ENCODE measurements around the gene COA8. TPM values are rescaled to one million over a fixed set of nuclear protein-coding genes. Genes with fewer than 3 reads are reported as not detected.
A peak's percentile ranks its signal among the peaks of the same experiment; 100 is the strongest.
"Not testable (repeated sequence)": the region's sequence is repeated elsewhere in the genome, so short reads cannot be mapped to it uniquely, and the experiment has no call there.

Gene COA8
- total RNA-seq, 1 experiment from 2014 or later = 11.2 TPM

DNA sequence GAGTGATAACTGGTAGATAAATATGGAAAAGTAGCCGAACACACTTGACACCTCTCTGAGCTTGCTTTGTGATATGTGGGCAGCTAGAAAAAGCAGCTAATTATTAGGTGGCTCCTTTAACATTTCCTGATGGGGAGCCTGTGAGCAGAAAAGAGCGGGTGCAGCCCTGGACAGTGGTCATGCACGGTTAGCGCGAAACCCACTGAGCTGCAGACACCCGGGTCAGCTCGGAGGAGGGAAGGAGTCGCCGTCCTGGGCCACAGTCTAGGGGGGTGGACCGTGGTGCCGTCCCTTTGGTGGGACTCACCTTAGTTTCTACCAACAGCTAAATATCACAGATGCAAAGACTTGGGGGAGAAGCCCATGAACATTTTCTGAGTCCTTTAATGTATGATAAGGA lies 6.6 kb downstream of the COA8 start:
- DNase-seq (ENCODE audit: low spot score) = no peak

DNA sequence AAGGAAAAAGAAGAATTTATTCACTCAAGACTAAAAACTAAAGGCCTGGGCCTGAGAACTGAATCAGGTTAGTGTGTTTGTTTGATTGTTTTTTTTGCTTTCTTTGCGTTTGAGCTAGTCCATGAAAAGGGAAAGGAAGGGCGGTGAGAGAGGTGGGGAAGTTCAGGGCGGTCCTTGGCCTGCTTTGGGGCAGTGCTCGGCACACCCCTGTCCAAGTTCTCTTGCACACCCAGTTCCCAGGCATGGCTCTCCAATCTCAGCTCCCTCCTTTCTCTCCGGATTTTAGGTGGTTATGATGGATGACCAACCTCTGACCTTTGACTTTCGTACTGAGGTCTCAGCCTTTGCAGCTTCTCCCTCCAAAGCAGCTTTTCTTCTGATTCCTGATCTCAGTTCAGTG lies 11.3 kb downstream of the COA8 start:
- no peak for DNase-seq (ENCODE audit: low spot score)

DNA sequence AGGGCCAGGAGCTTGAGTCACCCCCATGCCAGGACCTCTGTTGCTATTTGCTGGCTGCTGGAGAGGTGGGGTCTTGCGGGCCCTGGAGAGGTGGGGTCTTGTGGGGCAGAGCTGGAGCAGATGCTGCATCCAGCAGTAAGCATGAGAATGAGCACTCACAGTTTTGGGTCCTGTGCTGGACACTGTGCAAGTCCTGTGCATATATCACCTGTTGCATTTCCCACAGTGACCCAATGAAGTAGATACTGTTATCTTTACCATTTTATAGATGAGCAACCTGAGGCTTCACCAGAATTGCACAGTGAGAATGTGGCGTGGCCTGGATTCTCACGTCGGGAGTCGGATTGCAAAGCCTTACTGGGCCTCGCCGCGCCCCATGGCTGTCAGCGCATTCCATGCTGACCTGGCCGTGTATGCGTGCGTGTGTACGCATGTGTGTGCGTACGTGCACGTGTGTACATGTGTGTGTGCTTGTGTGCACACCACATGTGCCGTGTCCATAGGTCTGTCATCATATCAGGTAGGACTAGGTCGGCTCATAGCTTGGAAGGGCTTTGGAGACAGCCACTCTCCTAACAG lies 12.0 kb downstream of the COA8 start:
- DNase-seq (ENCODE audit: low spot score) = no peak

DNA sequence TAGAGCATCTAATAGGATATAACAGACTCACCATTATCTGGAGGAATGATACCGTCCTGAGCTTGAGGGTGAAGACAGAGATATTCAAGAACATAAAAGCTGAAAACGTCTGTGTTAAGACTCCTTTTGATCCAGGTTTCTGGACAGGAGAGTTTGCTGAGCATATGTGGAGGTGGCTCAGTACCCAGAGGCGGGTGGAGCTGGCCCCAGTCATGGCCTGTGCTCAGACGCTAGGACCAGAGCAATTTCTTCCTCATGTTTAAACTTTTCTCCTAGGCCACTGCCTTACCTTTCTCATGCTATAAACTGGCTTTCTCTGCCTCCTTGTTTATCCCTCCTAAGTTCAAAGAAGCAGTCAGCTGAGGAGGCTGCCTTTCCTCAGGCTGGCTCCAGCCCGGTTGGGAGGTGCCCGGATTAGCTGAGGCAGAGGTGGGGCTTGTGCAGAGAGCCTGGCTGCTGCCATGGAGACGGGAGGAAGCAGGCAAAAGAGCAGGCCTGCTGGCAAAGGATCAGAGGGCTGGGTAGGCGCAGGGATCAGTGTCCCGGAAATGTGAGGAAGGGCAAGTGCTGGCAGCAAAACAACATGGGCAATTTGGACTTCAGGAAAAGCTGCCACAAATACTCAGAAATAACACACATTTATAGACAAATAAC lies 13.7 kb downstream of the COA8 start:
- peak; percentile 92 for DNase-seq (ENCODE audit: low spot score)

DNA sequence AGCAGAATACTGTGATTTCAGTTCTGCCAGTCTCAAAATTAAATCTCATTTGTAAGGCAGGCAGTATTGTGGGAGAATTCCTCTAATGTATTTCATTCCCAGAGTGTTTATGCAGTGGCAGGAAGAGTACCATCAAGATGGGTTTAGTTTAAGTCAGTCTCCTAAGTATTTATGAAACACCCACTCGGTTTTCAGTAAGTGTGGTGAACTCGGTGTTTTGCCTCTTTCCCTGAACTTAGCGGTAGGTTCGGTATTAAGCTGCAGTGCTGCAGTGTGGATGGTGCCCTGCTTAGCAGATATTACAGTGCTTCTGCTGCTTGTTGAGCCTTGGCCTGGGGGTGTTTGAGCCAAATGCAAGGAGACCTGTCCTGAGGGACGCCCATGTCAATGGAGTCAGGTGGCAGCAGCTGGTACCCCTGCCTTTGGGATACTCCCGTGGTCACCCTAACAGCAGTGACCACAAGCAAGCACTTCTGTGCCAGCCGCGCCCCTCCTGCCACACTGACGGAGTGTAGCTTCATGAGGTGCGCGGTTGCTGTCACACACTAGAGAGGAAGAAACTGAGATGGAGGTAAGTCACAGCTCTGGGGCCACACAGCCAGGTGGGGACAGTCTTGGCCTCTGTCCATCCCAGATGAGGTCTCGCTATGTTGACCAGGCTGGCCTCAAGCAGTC lies 15.8 kb downstream of the COA8 start:
- no peak for DNase-seq (ENCODE audit: low spot score)

DNA sequence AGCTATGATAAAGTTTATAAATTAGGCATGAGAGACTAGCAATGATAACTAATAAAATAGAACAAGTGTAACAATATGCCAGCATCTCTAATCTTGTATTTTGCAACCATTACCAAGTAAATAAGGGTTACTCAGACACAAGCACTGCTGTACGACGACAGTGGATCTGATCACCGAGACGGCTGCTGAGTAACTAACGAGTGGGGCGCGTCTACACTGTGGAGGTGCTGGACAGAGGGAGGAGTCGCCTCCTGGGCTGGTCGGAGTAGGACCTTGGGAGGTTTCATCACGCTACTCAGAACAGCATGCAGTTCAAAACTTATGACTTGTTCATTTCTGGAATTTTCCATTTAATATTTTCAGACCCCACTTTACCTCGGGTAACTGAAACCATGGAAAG lies 18.4 kb downstream of the COA8 start:
- DNase-seq (ENCODE audit: low spot score) = no peak

DNA sequence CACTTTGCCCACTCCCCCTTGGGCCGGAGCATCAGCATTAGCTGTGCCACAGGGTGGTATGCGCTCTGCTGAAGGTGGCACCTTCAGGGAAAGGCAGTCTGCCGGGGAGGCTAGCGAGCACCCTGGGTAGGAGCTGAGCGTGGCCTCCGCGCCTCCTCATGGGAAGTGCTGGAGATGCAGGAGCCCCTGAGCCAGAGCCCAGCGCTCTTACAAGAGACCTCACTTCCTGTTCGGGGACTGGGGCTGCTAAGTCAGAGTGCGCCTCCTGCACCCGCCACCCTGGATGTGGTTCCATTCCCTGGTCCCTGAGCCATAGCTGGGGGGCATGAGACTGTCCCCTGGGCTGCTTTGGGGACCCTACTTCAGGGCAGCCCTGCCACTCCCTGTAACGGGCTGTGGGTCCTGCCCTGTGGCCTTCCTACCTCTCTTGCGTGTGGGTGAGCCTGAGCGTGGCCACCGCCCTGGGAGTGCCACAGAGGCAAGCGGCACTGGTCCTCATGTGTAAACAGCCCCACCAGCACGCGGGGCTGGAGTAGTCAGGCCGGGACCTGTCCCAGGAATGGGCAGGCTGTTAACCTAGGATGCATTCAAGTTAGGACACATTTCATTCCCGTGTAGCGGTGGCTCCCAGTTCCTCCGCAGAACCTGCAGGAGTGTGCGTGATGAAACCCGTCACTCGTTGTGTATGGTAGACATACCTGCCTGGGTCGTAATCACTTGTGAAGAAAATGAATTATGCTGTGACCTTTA lies 19.4 kb downstream of the COA8 start:
- DNase-seq (ENCODE audit: low spot score) = no peak

DNA sequence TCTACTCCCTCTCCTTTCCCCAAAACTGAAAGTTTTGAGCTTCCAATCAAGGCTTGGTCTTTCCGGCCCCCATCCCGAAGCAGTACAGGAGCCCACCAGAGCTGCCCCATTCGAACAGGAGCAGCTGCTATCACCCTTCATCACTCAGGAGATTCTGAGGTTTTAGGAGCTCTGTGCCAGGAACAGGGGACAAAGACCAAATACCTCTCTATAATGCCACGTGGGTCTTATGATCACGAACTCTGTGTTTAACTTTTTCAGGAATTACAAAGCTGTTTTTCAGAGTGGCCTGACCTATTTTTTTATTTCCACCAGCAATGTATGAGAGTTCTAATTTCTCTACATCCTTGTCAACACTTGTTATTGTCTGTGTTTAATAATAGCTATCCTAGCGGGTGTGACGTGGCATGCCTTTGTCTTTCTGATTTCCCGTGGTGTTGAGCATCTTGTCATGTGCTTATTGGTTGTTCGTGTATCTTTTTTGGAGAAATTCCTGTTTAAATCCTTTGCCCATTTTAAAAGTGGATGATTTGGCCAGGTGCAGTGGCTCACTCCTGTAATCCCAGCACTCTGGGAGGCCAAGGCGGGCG lies 21.7 kb downstream of the COA8 start:
- no peak for DNase-seq (ENCODE audit: low spot score)

DNA sequence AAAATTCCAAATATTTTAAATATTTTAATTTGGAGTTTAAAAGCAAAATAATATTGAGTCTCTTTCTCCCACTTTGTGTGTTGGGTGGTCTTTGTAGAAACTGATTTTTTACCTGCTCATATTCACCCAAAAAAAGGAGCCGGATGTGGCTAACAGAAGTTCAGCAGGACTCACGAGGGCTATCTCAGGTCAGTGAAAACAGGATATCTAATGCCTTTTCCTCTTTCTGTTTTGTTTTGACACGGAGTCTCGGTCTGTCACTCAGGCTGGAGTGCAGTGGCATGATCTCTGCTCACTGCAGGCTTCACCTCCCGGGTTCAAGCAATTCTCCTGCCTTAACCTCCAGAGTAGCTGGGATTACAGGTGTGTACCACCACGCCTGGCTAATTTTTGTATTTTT lies 30.8 kb downstream of the COA8 start:
- no peak for DNase-seq (ENCODE audit: low spot score)

DNA sequence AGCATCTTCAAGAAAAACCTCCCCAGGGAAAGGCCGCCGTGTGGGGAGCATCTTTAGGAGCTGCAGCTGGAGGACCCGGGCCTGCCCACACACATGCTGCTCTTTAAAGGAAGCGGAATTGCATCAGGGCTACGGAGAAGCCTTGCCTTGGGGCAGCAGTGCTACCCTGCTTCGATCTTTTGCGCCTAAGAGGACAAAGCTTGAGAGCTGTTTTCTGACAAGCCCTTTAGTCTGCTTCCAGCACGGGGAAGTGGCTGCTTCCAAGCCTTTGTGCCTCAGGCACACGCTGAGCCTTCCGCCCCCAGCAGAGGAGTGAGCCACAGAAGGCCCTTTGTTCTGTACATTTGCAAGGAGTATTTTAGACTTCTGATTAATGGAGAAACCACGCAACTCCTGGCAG lies 31.5 kb downstream of the COA8 start:
- no peak for DNase-seq (ENCODE audit: low spot score)

DNA sequence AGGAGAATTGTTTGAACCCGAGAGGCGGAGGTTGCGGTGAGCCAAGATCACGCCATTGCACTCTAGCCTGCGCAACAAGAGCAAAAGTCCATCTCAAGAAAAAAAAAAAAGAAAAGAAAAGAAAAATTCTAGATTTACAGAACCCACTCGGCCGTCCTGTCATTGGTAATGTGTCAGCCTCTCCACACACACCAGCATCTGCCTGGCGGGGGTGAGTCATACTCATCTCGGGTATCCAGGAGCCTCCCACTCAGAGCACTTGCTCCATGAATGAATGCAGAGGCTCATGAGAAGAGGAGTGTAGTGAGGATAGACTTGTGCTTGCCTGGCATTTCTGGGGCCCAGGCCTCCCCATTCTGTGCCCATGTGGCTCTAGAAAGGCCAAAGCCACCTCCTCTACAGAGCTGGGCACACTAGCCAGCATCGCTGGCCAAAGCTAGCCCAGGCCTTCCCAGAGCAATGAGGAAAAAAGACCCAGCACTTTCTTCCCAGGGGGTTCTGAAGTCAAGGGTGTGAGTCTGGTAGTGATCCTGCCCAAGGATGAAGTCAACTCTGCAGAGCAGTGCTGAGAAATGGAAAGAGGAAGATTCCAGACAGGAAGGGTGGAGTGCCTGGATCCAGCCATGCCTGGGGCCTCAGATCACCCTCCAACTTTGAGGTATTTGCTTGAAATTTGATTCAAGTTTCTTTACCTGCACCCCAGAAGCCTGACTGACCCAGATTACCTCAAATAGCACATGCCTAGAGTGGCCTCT lies 35.0 kb downstream of the COA8 start:
- DNase-seq (ENCODE audit: low spot score) = no peak

DNA sequence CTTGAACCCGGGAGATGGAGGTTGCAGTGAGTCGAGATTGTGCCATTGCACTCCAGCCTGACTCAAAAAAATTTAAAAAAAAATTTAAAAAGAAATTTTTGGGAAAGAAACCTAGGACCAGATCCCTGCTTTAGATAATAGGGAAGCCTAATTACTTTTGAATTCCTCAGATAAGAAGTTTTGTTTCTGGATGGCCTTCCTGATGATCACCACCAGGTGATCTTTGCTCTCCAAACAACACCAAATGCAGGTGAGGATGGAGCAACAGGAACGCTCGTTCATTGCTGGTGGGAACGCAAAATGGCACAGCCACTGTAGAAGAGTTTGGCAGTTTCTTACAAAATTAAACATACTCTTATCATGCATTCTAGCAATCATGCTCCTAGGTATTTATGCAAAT lies 37.7 kb downstream of the COA8 start:
- no peak for DNase-seq (ENCODE audit: low spot score)

DNA sequence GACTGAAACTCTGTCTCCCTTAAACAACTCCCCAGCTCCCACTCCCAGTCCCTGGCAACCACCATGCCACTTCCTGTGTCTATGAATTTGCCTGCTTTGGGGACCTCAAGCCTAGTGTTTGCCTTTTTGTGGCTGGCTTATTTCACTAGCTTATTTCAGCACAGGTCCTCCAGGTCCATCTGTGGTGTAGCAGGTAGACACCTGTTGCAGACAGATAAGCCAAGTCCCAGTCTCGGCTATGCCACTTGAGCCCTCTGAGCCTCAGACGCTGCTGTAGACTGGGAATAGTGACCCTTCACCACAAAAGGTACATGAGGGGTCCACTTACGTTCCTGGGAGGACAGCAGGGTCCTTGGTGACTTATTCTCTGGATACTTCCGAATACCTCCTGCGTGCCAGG lies 41.9 kb downstream of the COA8 start:
- no peak for DNase-seq (ENCODE audit: low spot score)

DNA sequence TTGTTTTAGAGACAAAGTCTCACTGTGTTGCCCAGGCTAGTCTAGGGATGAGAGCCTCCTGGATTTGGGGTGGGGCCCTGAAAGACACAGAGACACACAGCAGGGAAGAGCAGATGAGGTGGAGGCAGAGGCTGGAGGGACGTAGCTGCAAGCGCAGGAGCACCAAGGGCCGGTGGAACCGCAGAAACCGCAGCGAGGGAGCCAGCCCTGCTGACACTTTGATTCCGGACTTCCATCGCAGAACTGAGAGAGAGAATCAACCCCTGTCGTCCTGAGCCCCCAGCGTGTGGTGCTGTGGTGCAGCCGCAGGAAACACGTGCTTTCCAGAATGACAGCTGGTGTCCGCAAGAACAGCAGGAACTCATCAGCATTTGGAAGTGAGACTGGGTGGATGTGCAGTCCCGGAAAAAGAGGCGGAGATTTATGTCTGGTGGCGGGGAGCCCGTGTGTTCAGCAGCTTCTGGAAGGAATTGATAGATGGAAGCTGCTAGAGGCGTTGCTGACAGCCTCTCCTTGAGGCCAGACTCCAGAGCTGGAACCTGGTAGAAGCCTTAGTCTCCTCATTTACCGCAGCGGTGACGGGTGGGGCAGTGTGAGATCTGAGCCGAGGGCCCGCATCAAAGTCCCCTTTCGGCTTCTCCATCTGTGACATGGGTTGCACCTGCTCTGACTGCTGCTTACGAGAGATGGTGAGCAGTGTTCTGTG lies 44.4 kb downstream of the COA8 start:
- peak; percentile 32 for DNase-seq (ENCODE audit: low spot score)

DNA sequence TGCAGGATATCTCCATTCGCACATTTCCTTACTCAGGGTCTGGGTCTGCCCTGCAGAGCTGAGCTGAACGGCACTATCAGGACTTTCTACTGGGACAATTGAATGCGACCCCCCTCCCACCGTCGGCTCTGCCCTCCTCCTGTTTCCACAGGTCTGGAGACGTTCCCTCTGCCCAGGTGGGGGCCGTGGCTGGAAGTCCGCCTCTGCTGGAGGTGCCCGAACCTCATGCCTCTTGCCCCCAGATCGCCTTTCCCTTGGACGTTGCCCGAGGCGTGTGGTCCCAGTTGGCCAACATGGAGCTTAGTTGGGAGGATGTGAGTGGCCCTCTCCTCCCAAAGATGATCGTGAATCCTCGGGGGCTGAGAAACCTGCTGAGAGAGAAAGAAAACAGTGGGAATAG lies 45.1 kb downstream of the COA8 start:
- DNase-seq (ENCODE audit: low spot score) = no peak

DNA sequence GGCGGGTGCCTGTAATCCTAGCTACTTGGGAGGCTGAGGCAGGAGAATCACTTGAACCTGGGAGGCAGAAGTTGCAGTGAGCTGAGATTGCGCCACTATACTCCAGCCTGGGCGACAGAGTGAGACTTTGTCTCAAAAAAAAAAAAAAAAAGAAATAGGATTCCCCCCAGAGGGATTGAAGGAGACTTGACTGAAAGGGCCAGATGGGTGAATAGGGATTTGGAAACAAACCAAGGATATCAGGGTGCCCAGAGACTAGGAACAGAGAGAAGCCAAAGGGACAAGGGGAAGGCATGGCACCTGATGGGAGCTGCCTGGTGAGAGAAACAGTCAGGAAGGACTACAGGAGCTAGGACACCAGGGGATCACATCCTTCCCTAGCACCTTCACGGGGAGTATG lies 46.3 kb downstream of the COA8 start:
- DNase-seq (ENCODE audit: low spot score) = not testable (repeated sequence)

DNA sequence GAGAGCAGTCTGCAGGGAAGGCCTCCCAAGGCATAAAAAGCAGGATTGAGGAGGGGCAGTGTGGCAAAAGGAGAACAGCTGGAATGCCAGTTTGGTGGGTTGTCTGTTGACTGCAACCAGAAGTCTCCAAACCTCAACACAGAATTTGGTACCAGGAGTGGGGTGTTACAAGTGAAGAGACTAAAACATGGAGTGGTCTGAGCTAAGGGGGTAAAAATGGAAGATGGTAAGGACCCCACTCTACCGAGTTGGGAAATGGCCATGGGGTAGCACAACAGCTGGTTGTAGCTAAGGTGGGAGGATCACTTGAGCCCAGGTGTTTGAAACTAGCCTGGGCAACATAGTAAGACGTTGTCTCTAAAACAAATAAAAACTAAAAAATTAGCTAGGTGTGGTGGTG lies 48.5 kb downstream of the COA8 start:
- DNase-seq (ENCODE audit: low spot score) = no peak

DNA sequence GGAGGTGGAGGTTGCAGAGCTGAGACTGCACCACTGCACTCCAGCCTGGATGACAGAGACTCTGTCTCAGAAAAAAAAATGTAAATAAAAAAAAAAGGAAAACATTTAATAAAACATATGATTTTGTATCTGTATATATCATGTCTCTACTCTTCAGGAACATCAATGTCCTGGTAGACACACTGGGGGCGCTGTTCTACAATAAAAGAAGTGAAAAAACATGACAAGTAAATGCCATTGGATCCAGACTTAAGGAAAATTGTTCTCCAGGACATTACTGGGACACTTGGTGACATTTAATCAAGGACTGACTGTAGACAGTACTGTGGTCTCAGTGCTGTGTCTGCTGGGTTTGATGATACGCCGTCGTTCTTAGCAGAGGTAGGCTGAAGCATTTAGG lies 50.8 kb downstream of the COA8 start:
- DNase-seq (ENCODE audit: low spot score) = no peak

DNA sequence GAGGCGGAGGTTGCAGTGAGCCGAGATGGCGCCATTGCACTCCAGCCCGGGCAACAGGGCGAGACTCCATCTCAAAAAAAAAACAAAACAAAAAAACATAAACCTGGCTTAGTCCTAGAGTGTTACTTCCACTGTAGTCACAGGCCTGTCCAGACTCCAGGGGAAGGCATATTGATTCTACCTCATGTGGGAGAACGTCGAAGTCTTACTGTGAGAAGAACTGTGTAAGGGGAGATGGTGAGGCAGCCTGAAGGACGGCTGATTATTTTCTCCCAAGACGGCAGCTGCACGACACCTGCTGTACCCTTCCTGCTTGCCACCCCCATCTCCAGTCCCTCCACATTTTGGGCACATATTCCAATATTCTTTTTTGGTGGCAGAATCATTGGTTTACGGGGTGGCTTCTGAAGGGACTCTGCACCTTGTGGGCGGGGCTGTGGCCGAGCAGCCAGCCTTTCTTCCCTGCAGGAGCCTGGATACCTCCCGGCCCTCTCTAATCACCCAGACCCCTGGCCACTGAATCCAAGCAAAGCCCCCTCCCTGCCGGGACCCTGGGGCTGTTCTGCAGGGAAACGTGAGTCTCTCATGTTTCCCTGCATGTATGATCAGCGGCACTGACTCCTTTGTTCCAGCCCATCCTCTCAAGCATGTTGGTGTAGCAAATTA lies 54.0 kb downstream of the COA8 start:
- DNase-seq (ENCODE audit: low spot score) = no peak

DNA sequence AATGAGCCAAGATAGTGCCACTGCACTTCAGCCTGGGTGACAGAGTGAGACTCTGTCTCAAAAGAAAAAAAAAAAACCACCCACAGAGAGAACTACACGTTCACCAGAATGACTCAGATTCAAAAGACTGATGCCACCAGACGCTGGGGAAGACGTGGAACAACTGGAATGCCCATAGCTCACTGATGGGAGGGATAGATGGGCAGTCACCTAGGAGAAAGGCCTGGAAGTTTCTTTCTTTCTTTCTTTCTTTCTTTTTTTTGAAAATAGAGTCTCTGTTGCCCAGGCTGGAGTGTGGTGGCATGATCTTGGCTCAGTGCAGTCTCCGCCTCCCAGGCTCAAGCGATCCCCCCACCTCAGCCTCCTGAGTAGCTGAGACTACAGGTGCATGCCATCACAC lies 56.3 kb downstream of the COA8 start:
- no peak for DNase-seq (ENCODE audit: low spot score)
